Adrenal gland (tissue), 5 donors: ENCODE results near the gene TRIM8.

Experiments used
- POLR2A ChIP-seq, 2 donors: fragments of 450-650 bp; IDR thresholded peaks; one replicate each; pipeline ENCODE4 v1.6.1; 2017; ENCODE audit warnings: antibody characterized with exemption in 2 of 2, mild to moderate bottlenecking in 2 of 2, moderate library complexity in 1 of 2
- TF ChIP-seq, protein P1 (sequence below), 6 experiments: fragments of 450-650 bp in 4 of 6; fragments of 200-600 bp in 2 of 6; sonication (generic) in 1 of 6; IDR thresholded peaks; 1 replicate in 5 of 6; 2 replicates in 1 of 6; pipeline versions ENCODE4 v1.5.1 to v1.8.0; 2016 to 2021; ENCODE audit warnings: antibody characterized with exemption in 6 of 6, mild to moderate bottlenecking in 2 of 6, moderate library complexity in 1 of 6
- donor health status: DM: no; HTN: no; CAD: no.

DNA sequence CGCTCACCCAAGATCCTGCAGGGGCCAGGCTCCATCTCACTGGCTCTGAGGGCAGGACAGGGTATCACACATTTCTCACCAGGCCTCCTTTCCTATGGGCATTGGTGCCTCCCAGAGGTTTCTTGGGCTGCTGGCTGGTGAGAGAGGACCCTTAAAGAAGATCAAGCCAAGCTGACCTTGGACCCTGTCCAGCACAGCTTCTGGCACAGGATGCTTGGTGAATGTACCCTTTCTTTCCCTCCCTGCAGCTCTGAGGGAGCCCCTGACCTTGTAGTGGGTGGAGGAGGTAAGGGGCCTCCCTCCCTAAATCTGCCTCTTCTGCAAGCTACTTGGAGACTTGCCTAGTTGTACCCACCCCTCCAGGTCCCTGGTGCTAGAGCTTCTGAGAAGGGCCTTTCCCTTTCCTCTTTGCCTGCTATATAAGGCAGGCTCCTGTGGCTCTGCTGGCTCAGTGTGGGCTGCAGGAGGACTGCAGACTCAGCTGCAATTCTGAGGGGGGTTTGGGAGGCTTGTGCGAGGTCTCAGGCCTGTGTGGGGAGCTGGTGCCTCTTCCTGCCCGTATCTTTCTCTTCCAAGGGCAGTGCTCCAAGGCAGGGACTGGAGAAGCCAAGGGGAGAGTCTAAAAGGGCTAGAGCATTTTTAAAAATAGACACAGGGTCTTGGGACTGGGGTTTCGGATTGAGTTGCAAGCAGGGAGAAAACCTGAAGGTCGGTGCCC, 11.7 kb upstream of the TRIM8 start:
- TF ChIP-seq, protein P1, sequence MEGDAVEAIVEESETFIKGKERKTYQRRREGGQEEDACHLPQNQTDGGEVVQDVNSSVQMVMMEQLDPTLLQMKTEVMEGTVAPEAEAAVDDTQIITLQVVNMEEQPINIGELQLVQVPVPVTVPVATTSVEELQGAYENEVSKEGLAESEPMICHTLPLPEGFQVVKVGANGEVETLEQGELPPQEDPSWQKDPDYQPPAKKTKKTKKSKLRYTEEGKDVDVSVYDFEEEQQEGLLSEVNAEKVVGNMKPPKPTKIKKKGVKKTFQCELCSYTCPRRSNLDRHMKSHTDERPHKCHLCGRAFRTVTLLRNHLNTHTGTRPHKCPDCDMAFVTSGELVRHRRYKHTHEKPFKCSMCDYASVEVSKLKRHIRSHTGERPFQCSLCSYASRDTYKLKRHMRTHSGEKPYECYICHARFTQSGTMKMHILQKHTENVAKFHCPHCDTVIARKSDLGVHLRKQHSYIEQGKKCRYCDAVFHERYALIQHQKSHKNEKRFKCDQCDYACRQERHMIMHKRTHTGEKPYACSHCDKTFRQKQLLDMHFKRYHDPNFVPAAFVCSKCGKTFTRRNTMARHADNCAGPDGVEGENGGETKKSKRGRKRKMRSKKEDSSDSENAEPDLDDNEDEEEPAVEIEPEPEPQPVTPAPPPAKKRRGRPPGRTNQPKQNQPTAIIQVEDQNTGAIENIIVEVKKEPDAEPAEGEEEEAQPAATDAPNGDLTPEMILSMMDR (IDR thresholded peaks at IDR 0.05), result no peak
- TF ChIP-seq POLR2A (IDR thresholded peaks at IDR 0.05), result peak in 1 of 2 donors; percentile 9
